Central memory CD4-positive, alpha-beta T cell (primary cell): ENCODE measurements around the gene LCP2.

Source experiments
- DNase-seq: peaks from one replicate; pipeline ENCODE4 v3.0.0; 2022
- total RNA-seq, 3 experiments: gene quantifications; one replicate each; lab custom pipeline; 2026; lab: John Stamatoyannopoulos, UW

The LCP2 gene
- total RNA-seq, result 84.6 to 250 (median 241) reads per million in 3 experiments

DNA sequence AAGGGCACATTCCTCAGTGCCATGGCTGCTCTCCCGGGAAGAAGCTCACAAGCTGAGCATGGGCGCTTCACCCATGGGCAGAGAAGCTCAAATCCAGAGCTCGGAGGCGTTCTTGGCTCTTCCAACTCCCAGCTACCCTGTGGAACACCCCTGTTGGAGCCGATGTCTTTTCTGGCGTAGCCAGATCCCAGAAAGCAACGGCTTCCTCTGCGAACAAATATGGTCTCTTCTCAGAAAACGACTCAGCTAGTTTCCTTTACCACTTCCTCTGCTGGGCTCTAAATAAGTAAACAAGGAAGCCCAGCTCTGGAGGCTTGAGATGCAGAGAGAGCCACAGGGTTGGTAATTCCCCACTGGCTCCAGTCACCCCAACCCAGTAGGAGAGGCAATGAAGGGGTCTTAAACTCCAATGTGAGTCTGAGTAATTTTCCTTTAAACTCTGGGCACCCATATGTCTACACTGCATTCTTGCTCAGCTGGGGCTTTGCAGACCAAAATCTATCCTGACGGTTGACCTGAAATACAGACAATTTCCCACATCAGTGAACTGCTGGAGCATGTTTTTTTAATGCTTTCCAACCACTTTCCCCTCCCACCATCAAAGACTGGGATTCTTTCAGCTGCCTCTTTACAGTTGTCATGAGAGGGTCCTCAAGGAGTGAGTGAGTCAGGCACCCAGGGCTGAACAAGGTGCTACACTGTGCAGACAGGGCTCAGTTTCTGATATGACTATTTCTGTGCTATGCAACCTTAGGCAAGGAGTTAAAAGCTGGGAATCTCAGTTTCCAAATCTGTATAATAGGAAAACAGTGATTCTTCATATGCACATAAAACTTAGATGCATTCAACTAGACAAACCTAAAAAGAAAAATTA lies at the start of gene LCP2:
TSS of gene LCP2 (minus strand) at position 189 of the 874 bp plus-strand sequence. CDS start at position 23, 166 bp downstream.
- DNase-seq, result peak; percentile 57

DNA sequence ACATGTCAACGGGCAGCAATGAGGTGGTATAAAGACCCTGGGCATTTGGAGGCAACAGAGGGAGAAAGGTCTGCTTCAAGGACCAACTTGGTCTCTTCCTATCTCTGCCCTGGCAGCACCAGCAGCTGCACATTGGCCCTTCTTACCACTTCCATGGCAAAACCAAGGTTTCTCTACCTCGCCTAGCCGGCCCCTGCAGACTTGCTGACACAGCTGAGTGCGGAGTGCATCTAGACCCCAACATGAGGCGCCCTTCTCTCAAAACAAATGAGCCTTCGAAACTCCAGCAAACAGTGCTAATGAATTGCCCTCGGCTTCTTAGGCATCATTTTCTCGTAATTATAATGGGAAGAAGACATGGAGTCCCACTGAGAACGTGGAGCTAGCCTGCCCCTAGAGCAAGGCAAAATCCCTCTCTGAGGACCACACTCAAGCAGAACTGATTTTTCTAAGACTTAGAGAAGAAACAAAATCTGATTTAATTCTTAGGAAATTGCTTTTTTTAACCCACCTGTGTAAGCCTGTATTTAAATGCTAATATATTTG lies 49.5 kb upstream of the LCP2 start:
- DNase-seq, result no peak

DNA sequence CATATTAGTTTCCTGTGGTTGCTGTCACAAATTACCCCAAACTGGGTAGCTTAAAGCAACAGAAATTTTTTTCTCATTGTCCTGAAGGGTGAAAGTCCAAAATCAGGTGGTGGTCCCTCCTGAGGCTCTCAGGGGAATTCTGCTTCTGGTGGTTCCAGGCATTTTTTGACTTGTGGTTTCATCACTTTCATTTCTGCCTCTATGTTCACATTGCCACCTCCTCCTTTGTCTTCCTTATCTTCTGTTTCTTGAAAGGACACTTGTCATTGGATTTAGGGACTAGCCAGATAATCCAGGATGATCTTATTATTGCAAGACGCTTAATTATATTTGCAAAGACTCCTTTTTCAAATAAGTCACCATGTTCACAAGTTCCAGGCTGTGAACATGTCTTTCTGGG lies 48.4 kb upstream of the LCP2 start:
- DNase-seq, result no peak

DNA sequence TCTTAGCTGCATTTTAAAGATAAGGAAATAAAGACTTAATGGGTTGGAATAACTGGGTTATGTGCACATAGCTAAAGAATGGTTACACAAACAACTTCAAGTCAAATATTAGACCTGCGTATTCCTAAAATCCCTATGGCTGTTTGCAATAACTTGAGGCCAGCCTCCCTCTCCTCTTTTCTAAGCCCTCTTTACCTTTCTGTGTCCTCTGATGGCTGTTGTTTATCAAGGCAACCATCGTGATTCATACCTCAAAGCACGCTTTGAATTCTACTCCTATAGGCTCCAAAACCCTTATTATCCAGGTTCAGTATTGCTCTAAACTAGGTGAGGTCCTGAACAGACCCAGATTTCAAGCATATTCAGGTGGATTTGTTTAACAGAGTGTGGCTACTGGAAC lies 45.6 kb upstream of the LCP2 start:
- no peak for DNase-seq

DNA sequence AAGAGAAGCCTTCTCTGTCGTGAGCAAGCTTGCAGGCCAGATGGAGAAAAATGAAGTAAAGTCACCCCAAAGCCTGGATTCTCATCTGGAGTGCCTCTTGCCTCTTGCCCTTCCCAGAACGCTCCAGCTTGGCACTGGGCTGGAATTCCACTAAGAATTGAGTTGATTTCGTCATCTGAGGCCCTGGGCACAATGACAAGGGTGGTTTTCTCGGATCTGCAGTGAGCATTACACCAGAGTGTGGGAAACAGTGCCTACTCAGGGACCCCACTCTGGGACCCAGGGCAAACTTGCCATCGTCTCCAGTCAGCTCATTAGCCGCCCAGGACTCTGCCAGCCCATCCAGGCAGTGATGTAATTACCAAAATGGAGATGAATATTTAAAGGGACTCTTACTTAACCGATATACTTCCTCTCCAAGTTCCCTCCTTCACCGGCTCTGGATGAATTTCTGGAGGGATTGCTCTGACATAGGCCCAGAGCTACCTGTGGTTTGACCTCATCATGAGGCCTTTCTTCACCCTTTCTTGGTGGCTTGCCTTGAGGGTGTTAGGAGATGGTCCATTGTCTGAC lies 44.7 kb upstream of the LCP2 start:
- DNase-seq, result no peak

DNA sequence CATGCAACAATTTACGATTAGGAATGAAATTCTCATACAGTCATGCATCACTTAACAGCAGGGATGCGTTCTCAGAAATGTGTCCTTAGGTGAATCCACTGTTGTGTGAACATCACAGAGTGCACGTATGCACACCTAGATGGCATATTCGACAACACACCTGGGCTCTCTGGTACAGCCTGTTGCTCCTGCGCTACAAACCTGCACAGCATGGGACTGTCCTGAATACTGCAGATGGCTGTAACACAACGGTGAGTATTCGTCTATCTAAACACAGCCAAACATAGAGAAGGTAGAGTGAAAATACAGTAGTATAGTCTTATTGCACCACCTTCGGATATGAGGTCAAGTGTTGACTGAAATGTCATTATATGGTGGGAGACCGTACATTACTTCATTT lies 44.0 kb upstream of the LCP2 start:
- DNase-seq, result no peak

DNA sequence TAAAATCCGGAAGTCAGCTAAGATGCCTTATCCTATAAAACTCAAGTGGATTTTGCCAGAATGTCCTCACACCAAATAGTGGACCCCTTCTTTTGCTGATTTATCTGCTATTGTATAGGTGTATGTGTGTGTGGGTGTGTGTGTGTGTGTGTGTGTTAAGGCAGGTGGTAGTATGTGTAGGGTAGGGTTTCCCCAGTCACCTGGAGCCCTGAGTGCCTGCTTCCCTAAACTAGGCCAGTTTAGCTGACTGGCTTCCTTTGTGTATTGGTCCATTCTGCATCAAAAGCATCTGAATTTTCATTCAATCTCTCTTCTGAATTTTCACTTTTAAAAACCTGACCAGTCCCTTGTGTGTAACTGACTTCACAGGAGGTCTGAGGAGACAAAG lies 42.2 kb upstream of the LCP2 start:
- no peak for DNase-seq

DNA sequence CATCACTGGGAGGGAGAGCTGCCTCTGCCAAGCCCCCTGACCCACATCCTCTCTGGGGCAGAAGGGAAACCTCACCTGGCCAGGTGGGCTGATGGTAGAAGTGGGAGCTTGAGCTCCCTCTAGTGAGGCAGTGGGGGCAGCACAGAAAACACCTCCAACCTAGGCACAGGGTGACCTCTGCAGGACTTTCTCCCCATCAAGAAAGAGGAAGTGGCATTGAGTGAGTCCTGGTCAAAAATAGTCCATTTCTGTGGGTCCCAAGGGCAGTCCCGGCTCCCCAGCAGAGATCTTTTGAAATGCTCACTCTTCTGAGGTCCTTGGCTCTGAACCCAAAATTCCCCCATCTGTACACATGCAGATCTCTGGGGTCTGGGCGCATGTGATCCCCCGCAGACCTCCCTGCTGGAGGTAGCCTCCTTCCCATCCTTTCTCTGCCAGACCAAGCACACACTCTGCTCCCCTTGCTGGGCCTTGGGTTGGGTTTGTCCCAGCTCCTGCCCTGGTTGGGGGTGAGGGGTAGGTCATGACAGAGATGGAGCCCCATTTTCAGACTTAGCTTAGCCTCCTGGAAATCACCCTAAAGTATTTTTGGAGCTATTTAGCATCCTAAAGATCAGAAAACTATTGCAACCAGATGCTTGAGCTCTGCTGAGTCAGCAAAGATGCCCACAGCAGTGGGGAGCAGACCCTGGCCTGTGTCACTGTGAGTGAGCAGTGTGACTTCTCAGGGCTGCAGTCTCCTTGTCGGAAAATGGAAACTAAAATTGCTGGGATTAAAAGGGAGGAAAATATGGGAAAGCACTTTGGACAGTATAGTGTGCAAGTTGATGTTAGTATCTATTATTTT lies 41.6 kb upstream of the LCP2 start:
- peak; percentile 59 for DNase-seq

DNA sequence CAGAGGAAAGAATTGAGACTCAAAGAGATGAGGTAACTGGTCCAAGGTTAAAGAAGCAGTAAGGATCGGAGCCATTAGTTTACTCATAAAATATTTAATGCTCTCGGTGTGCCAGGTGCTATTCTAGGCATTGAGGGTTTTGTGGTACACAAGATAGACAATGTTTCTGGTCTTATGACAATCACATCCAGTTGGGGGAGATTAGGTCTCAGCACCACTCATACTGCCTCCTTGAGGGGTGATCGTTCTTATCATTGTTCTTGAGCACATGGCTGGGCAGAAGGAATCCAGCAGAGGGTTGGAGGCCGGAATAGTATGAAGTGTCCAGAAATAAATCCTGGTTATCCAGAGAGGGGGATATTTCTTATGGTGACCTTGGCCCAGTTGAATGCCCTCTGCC lies 40.7 kb upstream of the LCP2 start:
- DNase-seq, result no peak

DNA sequence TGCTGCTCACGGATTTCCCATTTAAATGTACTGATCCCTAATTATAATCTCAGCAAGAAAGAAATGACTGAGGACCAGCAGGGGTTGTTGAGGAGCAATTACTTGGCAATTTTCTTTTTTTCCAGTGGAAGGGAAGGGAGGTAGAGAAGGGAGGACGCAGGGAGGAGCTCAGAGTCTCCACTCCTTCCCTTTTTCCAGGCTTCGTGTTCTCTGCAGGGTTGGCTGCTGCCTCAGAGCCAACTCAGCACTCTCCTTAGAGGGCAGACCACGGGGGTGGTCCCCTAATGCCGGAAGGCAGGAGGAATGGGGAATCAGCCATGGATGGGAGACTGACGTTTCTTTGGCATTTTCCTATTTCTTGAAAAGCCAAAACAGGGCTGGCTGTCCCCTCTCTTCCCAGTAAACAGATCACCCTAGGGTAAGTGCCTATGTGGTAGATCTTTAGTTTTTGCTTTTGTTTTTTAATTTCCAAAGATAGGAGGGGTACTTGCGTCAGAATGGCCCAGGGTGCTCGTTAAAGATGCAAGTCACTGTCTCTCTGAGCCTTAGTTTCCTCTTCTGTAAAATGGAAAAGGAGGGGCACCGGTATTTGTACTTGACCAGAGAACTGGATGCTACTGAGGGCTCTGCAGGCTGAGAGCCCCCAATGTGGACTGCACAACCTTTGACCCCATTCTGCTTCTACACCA lies 39.6 kb upstream of the LCP2 start:
- DNase-seq, result no peak

DNA sequence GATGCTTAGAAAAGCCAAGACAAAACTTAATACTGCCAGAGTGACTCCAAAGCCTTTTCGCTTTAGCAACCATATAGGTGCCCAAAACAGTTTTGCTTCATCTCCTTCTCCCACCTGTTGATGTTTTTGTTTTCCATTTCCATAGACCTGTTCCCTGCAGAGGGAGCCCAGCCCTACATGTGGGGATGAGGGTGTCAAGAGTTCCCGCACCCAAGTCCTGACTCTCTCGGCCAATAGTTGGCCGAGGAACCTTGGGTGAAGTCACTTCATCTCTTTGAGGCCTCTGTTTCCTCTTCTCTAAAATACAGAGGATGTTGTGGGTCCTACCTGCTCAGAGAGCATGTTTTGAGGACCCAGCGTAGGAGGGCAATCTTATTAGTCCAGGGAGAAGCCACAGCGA lies 38.5 kb upstream of the LCP2 start:
- DNase-seq, result no peak

DNA sequence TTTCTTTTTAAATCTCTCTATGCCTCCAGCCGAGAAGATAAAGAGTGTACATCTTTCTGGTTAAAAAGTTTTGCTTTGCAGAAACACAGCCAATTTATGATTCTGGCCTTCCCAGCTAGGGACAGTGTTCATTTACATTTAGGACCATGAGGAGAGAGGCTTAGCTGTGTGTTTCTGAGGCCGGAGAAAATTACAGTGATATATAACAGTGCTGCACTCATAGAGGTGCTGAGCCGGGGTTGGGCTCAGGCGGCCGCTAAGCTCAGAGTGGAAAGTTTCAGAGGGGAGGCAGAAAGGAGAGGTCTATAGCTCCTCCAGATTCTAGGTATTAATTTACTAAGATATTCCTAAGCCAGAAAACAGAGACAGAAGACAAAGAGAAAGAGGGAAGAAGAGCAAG lies 37.0 kb upstream of the LCP2 start:
- no peak for DNase-seq

DNA sequence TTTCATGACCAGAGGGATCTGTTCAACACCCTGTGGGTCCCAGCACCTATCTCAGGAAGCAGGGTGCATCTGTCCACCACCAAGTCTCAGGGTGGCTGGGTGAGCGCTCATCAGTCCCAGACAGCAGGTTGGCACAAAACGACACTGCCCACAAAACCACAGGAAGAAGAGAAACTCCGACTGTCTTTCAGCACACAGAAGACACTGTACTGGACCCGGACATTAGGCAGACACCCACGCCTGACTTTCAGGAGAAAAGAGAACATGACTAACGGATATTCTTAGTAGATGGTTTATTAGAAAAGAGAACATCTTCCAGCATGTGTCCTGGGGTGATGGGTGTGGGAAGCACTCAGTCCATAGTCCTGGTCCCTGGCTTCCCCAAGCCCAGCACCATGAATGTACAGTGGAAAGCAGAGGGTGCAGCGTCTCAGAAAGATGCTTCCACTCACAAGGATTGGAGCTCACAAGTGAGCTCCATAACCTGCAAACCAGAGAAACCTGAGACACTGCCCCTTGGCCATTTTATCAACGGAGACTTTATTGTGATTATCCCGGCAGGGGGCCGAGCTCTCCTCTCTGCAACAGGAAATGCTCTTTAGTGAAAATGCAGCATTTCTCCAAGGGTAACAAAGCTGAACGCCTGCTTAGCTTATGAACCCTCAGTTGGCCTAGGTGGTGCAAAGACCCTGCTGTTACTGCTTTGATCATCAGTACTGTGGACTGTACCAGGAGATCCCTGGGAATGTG lies 35.8 kb upstream of the LCP2 start:
- peak; percentile 72 for DNase-seq

DNA sequence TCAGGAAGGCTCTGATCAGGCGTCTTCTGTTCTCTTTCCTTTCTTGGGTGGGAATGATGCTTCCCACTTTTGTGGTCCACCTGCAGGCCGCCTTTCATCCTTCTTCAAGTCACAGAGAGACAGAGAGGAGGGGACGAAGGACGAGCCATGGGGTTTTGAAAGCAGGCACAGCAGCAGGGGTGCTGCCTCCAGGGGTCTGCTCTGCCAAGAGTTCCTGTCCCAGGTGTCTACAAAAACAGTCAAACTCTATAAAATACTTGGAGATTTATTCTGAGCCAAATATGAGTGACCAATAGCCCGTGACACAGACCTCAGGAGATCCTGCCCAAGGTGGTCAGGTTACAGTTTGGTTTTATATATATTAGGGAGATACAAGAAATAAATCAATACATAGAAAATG lies 34.5 kb upstream of the LCP2 start:
- no peak for DNase-seq

DNA sequence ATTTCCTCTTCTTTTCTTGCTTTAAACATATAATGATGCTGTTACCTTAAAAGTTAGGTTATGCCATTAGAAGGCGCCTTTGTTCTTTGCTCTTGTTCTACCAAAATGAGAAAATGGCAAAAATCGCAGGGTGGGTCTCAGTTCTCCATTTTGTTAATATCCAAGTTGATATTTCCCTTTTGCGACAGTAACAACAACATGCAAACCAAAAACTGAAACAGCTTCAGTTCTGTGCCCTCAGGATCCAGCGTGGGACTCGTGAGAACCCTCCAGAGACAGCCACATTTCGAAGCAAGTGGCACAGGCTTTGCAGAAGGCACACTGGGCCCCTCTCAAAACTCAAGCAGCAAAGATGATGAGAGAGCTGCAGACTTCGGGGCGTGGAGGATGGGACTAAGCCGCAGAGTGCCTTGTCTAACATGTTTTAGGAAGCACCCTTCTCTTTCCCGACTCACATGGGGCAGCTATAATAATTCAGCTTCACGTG lies 33.0 kb upstream of the LCP2 start:
- no peak for DNase-seq

DNA sequence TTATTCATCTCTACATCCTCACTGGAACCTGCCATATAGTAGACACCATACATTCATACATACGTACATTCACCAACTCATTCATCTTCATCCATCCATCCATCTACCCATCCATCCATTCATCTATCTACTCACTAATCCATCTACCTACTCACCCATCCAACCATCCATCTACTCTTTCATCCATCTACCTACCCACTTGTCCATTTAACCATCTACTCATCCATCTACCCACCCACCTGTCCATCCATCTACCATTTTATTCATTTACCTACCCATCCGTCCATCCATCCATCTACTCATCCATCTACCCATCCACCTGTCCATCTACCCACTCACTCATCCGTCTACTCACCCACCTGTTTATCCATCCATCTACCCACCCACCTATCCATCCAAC lies 31.9 kb upstream of the LCP2 start:
- no peak for DNase-seq

DNA sequence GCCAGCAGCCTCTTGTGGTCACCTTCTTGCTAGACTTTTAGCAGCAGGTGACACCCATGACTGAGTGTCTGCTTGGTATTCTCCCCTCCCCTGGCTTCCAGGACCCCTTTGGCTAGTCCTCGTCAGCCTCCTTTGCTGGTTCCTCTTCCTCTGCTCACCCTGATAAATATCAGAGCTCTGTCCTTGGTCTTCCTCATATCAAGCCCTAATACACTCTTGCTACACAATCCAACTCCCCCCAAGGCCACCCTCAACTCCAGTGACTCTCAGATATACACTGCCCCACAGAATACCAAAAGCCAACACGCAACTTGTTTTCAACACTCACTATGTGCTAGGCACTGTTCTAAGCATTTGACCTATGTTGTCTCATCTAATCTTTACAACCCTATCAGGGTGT lies 30.3 kb upstream of the LCP2 start:
- DNase-seq, result no peak

DNA sequence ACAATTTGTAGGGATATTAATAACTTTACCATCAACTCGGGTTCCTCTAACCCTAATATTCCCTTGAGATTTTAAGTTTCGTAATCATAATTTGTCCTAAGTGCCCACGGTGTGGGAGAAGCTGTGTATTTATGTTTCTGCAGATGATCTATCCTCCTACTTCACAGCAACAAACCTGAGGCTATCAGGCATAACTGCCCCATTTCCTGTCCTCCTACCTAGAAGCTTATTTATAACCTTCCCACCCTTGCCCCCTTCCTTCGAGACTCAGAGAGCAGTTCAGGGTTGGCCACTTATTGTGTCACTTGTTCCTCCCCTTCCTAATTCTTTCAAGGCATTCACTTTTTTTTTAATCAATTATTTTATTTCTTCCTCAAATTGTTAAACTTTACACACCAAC lies 29.6 kb upstream of the LCP2 start:
- DNase-seq, result no peak

DNA sequence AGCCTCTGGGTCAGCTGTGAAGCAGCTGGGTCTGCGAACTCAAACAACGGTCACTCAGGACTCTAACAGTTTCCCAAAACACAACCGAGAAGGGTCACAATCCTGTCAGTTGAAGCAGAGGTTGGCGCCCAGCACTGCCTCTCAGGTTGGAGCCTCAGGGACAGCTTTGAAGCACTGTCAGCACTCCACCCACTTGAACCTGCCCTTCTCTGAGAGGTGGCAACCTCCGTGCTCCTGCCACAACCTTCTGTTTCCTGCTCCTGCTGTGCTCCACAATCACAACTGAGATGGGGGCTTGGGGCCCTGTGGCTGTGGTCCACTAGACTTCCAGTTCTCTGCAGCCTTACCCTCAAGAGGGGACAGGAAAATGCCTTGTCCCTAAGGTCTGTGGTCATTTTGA lies 21.7 kb upstream of the LCP2 start:
- DNase-seq, result no peak

DNA sequence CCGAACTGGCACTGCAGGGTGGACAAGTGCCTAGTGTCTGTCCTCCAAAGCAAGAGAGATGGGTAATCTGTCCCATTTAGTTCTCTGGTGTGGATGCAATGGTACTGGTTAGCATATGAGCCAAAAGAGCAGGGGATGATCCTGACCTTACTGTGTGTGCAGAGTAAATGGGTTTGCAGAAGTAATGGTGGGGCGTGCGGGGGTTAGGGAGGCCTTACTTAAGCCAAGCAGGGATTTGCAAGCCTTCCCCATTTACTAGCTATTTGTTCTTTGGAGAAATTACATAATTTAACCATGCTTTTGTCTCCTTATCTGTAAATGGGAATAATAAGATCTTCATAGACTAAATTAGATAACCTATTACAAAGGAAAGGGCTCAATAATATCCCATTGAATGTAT lies 19.9 kb upstream of the LCP2 start:
- DNase-seq, result no peak

DNA sequence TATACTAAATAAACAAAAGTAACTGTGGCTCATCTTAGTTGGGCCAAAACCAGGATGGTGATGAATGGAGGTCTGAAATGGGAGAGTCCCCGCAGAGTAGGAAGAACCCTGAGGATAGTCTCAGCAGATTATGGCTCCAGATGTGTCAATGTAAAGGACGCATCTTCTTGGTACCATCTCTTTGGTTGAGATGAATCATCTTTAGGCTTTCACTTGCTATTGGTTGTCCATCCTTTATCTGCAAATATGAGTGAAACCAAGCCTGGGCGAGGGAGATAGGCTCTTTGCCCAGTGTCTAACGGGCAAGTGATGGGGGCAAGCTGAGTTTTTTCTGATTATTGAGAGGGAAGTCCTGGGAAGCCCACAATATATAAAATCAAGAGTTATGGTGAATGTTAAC lies 19.4 kb upstream of the LCP2 start:
- DNase-seq, result no peak

DNA sequence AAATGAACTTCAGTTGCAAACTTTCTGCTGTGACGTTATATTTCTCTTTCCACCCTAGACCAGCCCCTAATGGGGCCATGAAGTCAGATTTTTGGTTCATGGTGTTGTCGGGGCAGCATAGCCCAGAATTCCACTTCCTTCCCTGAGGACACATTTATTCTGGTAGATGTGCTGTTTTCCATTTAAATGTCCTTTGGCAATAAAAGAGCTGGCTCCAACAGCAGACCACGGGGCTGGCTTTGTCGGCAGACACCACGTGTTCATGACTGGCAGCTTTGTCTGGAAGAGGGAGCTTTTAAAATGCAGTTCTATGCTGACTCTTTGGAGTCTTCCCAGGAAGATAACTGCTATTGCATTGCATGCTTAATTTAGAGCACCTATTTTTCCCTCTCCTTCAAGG lies 17.6 kb upstream of the LCP2 start:
- DNase-seq, result no peak
